HFFc6 (cell line): ENCODE measurements around the gene AP5B1. TPM values are rescaled to one million over a fixed set of nuclear protein-coding genes. Genes with fewer than 3 reads are reported as not detected.
A peak's percentile ranks its signal among the peaks of the same experiment; 100 is the strongest.

Experiments used
- DNase-seq: peaks from one replicate; pipeline ENCODE4 v3.0.0-alpha.2; 2018
- H3K27ac Mint-ChIP-seq: 2 replicates; pipeline ENCODE4 v1.8.0; 2020; ENCODE audit warnings: mild to moderate bottlenecking, mixed read lengths
- H3K27me3 Mint-ChIP-seq: 2 replicates; pipeline ENCODE4 v1.8.0; 2021; ENCODE audit warnings: mild to moderate bottlenecking, moderate library complexity, mixed read lengths; ENCODE audit not compliant: insufficient read depth
- H3K36me3 Mint-ChIP-seq: 2 replicates; pipeline ENCODE4 v1.8.0; 2021; ENCODE audit warnings: low read depth, mixed read lengths
- H3K4me1 Mint-ChIP-seq: 2 replicates; pipeline ENCODE4 v1.8.0; 2020; ENCODE audit warnings: low read depth, mixed read lengths
- H3K4me3 Mint-ChIP-seq: 2 replicates; pipeline ENCODE4 v1.8.0; 2020; ENCODE audit warnings: mild to moderate bottlenecking, moderate library complexity, mixed read lengths
- H3K9me3 Mint-ChIP-seq: 2 replicates; pipeline ENCODE4 v1.8.0; 2020; ENCODE audit warnings: mild to moderate bottlenecking, mixed read lengths
- total RNA-seq, 6 experiments: library from RNA; stranded (reverse); fragmentation: NEBNext Ultra II Directional; extraction: Animal tissue kit (Norgen Biotek cat#: 25700); gene quantifications; 2 replicates in 1 of 6; 3 replicates in 5 of 6; pipeline ENCODE4 v1.2.3, GENCODE V29; 2021
- TF ChIP-seq, protein P1 (sequence below): fragments of 200-600 bp; sonication (generic); IDR thresholded peaks from 2 replicates; pipeline ENCODE4 v1.5.0; 2021; ENCODE audit warnings: antibody characterized with exemption, mild to moderate bottlenecking

The AP5B1 gene
- total RNA-seq, 6 experiments from 2014 or later, result 8.7 to 11.1 (median 9.5) TPM

DNA sequence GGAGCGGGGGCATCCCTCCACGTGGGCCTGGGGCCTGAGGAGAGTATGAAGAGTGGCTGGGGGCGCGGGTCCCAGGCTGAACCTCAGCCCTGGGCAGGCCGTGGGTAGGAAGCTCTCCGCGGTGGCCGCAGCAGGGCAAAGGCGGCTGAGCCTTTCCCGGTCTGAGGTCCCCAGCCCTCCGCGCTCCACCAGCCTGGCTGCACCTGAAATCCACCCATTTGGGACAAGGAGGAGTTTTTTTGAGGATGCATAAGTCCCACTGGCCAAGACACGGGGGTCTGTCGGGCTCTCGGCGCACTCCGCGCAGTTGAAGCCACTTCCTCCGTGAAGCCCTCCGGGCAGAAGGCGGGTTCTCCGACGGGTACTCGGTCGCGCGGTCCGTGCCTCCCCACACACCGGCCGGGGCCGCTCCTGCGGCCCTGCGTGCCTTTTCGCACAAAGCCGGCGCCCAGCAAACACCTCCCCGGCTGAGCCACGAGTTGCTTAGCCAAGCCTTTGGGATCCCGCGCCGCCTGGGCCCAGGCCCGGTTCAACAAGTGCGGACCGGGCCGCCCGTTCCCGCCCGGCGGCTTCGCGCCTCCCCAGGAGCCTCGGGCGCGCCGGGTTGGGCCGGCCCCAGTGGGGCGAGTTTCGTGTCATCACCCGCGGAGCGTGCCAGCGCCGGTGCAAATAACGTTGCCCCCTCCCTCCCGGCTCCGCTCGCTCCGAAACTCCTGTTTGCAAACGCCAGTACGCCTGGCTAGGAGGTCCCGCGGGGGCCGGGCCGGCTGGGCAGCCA, 5.4 kb upstream of the AP5B1 start:
- H3K27ac Mint-ChIP-seq, result no peak overlapping the region

DNA sequence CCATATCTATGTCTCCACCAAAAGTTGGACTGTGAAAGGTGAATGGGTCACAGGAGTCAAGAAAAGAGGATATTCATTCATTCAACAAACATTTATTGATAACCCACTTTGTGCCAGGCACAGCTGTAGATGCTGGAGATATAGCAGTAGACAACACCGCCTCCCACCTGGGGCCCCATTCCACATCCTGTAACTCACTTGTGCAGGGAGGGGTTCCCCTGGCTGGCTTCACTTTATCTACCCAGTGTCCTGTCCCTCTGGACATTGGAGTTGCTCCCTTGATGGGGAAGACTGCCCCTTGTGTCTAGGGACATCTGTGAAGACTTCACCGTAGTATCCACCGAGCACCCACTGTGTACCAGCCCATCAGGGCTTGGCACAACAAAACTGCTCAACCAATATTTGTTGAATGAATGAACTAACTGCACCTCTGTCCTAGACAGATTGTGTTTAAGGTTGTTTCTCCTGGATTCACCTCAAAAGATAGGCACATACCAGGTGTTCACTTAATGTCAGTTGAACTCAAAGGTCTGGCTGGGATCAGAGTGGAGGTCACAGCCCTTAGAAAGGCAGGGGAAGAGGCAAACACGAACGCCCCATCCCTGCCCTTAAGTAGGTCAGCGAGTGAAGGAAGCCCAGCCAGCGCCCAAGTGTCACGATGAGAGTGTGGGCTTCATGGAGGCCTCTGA, 4.7 kb upstream of the AP5B1 start:
- Mint-ChIP-seq H3K9me3 (no peaks in the 10 kb centered on the region), H3K27me3 (peaks cover 30% of the 10 kb centered on the region), H3K4me3 (no peak overlapping the region), H3K4me1 (no peaks in the 10 kb centered on the region), H3K36me3 (no peaks in the 10 kb centered on the region), H3K27ac (no peak overlapping the region)
- no peak for DNase-seq
- TF ChIP-seq, protein P1, sequence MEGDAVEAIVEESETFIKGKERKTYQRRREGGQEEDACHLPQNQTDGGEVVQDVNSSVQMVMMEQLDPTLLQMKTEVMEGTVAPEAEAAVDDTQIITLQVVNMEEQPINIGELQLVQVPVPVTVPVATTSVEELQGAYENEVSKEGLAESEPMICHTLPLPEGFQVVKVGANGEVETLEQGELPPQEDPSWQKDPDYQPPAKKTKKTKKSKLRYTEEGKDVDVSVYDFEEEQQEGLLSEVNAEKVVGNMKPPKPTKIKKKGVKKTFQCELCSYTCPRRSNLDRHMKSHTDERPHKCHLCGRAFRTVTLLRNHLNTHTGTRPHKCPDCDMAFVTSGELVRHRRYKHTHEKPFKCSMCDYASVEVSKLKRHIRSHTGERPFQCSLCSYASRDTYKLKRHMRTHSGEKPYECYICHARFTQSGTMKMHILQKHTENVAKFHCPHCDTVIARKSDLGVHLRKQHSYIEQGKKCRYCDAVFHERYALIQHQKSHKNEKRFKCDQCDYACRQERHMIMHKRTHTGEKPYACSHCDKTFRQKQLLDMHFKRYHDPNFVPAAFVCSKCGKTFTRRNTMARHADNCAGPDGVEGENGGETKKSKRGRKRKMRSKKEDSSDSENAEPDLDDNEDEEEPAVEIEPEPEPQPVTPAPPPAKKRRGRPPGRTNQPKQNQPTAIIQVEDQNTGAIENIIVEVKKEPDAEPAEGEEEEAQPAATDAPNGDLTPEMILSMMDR, result no peak

More for the DNA sequence above, 5.4 kb upstream of the AP5B1 start:
- Mint-ChIP-seq H3K9me3 (no peaks in the 10 kb centered on the region), H3K4me1 (no peaks in the 10 kb centered on the region), H3K27me3 (peaks cover 34% of the 10 kb centered on the region), H3K4me3 (no peak overlapping the region), H3K36me3 (no peaks in the 10 kb centered on the region)
- TF ChIP-seq, protein P1, result no peak
- DNase-seq, result no peak

DNA sequence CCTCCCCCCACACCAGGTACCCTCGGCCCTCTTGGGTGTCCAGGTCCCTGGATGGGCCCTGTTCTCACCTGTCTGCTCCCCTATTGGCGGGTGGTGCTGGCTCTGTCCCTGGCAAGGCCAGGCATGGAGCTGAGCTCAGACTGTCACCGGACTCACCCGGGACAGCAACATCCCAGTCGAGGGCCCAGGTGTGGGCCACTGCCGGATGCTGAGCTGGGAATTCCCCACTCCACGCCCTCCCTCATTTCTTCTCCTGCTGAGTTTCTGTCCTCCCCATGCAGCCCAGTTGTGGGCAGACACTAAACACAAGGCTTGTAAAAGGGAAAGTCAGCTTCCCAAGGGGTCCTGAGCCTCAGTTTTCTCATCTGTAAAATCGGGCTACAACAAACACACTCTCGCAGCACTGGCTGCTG, 2.0 kb upstream of the AP5B1 start:
- Mint-ChIP-seq H3K36me3 (no peaks in the 10 kb centered on the region), H3K27ac (no peak overlapping the region), H3K4me1 (no peaks in the 10 kb centered on the region), H3K9me3 (no peaks in the 10 kb centered on the region), H3K27me3 (peaks cover 21% of the 10 kb centered on the region), H3K4me3 (no peak overlapping the region)
- TF ChIP-seq, protein P1, result no peak
- DNase-seq, result no peak

DNA sequence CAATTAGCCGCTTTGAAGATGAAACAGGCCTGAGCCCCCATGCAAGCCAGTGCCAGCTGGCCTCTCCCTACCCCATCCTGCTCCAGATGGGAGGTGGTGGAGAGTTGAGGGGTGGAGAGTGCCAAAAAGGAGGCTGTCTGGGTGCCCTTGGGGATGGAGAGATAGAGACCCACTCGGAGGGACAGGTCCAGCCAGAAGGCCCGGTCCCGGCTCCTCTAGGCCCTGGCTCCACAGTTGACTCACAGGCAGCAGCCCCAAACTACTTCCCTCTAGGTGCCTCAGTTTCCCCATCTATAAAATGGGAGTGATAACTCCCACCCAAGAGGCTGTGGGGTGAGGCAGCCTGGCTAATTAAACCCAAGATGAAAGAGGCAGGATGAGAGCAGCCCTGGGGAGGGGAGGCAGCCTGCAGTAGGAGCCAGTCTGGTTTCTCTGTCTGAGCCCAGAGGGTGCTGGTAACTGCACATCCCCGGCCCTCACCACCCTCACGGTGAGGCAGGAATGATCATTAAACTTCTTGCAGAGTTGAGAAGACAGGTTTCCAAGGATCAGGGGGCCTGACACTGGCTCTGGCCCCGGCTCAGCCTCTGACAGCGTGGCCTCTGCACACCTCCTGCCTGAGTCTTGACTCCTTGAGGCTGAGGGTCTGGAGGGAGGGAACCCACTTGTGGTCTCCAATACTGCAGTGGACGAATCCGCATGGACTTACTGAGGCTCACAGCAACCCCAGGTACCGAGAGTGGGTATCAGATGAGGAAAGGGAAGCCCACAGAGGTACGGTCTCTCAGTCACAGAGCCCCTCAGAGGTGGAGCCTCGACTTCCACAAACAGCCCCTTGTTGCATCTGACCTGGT, 1.4 kb upstream of the AP5B1 start:
- Mint-ChIP-seq H3K9me3 (no peaks in the 10 kb centered on the region), H3K27ac (no peak overlapping the region), H3K4me3 (no peak overlapping the region), H3K36me3 (no peaks in the 10 kb centered on the region), H3K27me3 (peaks cover 17% of the 10 kb centered on the region), H3K4me1 (no peaks in the 10 kb centered on the region)
- TF ChIP-seq, protein P1, result no peak
- no peak for DNase-seq

DNA sequence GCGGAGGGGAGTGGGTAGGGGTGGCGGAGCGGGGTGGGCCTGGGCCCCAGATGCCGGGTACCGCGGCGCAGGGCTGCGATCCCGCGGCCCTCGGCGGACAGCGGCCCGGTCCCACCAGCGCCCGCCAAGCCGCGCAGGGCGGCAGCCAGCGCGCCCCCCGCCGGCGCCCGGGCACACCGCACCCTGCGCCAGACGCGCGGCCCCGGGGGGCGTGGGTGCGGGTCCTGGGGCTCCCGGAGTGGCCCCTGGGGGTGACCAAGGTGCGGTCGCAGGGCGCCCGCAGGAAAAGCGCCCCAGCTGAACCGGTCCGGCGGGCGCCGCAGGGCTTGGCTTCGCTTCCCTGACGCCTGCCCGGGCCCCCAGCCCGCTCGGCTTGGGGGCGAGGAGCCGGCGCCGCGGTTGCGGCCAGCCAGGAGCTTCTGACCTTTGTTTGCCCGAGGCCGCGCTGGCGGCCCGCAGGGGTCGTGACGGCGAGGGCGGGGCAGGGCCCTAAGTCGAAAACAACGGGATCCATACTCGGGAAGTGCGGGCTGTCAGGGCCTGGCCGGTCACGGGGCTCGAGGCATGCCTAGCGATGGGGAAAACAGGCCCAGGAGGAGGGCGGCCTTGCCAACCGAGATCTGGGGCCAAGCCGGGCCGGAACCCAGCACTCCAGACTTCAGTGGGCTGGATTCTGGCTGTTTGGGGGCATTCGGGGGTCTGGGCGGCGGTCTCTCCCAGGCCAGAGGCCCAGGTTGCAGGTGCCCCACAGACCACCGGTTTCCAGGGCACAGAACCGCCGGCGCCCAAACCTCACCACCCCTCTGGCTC, 581 bp upstream of the AP5B1 start:
- no peaks in the 10 kb centered on the region for H3K36me3 Mint-ChIP-seq

More for the DNA sequence above, 581 bp upstream of the AP5B1 start:
- DNase-seq, result no peak
- TF ChIP-seq, protein P1, result peak; percentile 37
- Mint-ChIP-seq H3K9me3 (no peaks in the 10 kb centered on the region), H3K27ac (no peak overlapping the region), H3K27me3 (peaks cover 16% of the 10 kb centered on the region), H3K4me3 (no peak overlapping the region), H3K4me1 (no peaks in the 10 kb centered on the region)
